GM19467 (cell line): ENCODE results near the gene NNT.

Source experiments
- ATAC-seq: cut with Tn5 transposase; IDR thresholded peaks from one replicate; pipeline ENCODE4 v1.9.1; 2021; ENCODE audit warnings: mild to moderate bottlenecking, moderate library complexity; ENCODE audit not compliant: unreplicated experiment

The NNT gene

DNA sequence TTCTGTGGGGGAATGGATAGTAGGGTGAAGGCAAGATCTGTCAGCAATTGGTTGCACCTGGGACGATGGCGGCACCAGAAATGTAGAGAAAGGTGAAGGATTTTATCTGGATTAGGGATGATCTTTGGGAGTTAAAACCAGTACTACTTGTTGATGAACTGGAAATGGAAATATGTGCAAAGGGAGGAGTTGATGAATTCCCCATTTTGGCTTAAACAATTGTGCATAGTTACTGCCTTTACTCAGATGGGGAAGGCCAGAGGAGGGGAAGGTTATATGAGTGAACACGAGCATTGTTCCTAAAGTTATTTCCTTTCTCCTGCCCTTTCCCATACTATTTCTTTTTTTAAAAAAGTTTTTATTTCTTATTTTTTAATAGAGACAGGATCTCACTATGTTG lies 19.1 kb downstream of the NNT start:
- no peak for ATAC-seq

DNA sequence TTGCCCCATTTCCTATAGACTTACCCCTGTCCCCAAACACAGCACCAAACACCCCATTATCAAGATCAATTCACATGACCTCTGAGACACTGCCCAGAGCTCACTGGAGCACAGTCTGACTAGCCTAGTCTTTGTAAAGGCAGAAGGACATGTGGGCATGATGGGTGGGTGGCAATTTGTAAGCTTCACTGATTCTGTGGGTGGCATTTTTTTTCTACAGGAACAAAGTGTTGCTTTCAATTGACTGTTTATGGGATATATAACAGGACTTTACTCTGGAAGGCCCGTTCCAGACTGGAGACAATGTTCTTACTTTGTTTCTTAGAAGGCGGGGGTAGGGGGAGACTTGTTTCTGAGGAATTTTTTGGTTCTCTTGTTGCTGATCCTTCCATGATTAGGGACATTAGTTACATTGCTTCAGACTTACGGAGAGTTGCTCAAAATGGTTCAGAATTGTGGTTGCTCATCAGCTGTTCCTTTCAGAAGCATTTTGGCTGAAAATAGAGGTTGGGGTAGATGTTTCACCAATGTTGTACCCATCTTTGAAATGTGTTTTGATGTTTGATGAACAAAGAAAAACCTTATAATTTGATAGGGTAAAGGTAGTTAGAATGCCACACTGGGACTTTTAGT lies 20.2 kb downstream of the NNT start:
- ATAC-seq = no peak

DNA sequence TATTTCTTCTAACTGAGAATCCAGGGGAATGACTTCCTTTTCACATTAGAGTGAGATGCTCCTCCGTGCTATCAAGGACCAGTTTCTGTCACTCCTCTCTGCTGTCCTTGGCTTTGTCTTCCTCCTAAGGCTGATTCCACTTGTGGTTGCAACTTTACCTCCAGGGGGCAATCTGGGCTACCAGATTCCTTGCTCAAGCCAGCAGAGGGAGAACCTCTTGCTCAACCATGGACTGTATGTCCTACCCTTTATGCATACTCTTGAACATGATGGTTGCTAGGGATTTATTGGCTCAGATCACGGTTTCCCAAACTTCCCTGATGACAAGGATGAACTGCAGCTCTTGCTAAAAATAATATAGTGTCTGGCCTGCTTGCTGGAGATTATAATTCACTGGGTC lies 24.0 kb downstream of the NNT start:
- no peak for ATAC-seq

DNA sequence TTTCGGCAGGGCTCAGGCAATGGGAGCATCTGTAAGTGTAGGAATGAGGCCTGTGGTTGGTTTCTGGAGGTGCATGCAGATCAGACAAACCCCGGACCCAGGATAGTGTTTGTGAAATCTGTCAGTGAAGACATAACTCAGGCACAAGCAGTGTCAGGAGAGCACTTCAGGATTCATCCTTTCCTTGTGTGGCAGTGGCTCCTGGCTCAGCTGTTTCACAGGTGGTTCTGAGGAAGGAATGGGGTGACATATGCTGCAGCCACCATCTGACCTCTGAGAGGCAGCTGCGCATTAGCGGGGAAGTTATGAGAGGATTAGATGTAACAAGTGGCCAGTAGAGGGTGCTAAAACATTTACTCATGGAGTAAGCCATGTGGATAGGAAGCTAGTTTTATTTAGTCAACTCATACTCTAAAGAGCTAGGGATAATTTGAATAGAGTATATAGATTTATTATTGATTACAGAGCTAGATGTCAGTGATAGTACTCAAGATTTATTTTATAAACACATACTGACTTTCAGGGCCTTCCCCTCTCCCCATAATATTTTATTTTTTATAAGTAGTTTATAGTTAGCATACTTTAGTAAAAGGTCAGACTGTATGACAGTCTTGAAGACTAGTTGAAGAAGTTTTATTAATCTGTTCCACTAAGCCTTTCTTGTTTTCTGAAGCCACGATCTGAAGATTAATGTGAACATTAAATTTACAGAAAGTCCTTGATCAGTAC lies 28.4 kb downstream of the NNT start:
- ATAC-seq = peak; percentile 90

DNA sequence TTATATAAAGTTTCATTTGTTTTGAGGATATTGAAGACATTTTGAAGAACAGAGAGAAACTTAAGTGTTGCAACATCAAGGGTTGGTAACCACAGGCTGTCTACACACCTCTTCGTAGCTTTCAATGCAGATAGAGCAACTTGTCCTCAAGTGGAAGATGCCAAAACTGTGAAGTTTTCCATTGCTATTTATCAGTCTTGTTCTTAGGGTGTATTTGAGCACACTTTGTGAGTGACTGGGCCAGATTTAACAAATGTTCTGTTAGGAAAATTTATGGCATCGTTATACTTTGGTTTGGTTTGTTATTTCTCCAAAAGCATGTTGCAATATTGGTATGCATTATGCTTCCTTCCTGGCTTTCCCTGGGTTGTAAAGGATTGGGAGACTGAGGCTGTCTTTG lies 31.6 kb downstream of the NNT start:
- no peak for ATAC-seq

DNA sequence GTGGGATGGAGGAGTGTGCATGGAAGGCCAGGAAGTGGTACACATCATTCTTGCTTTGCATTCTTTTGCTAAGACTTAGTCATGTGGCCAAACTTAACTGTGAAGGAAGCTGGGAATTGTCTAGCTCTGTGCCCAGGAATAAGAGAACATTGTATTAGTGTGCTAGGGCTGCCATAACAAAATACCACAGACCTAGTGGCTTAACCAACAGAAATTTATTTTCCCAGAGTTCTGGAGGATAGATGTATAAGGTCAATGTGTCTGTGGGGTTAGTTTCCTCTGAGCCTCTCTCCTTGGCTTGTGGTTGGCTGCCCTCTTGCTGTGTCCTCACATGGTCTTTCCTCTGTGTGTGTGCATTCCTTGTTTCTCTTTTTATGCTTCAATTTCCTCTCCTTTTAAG lies 32.4 kb downstream of the NNT start:
- ATAC-seq = no peak

DNA sequence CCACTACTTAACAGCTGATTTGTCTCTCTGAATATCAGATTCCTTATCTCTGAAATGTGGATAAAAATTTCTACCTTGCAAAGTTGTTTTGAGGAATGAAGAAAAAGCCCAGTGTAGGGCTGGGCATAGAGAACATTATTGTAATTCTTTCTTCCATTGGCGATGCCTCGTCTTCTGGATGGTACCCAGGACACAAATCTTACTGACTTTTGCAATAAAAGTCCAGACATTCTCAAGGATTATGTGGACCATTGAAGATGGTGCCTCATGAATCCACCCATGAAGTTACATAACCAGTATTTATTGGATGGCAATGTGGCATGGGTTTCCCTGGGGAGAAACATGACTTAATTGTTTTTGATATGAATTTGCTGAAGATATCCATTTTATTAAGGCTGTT lies 33.1 kb downstream of the NNT start:
- no peak for ATAC-seq

DNA sequence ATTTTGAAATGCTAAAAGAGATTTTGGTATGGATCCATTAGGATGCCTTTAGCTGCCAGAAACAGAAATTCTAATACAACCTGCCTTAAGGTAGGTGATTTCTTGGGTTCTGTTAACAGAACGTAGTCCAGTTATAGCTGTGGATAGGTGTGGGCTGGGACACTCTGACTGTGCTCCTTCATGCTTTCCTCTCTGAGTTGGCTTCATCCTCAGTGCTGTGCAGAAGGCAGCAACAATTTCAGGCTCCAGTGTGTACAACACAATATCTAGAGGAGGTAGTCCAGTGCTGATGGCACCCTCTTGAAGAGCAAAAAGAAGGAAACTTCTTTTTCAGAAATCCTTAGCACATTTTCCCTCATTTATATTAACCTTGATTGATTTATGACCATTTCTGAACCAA lies 34.4 kb downstream of the NNT start:
- ATAC-seq = no peak

DNA sequence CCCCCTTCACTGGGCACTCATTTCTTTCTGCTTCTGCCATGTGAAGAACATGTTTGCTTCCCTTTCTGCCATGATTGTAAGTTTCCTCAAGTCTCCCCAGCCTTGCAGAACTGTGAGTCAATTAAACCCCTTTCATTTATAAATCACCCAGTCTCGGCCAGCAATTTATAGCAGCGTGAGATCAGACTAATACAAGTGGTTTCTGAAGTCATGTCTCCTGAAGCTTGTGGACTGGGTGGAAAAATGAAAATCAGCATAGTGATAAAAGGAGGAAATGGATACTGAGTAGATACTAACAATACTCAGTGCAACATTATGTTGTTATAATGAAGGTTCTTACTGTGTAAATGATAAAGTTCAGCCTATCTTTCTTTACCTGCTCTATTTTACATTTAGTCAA lies 35.1 kb downstream of the NNT start:
- ATAC-seq = no peak

DNA sequence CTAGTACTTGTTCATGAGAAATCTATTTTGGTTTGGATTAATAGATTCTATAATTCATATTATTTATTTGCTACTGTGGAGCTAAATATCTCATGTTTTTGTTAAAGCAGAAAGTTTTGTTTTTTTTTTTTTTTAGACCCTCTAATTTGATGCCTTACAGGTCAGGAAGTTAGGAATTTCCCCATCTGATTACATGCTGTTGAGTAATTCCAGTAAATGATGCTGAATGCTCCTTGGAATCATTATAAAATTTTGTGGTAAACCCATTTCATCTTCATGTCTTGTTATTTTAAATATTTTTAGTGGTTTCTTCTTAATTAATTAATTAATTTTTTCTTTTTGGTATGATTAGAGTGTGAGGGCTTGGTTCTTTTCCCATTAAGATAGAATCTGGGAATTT lies 35.6 kb downstream of the NNT start:
- no peak for ATAC-seq

DNA sequence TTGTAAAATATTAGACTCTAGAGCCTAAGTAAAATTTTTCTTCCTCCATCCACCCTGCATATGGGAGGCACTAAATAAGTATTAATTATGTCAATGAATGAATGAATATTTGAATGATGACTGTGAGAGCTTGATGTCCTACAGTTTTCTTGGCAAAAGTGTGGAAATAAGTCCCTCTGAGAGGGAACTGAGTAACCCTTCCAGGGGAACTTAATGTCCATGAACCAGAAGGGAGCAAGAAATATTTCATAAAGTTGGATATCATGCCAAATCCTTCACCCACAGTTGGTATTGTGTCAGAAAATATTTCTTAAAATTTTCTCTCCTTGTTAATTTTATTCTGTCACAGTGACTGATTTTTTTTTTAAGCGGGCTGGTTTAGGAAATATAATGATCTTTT lies 36.6 kb downstream of the NNT start:
- ATAC-seq = no peak

DNA sequence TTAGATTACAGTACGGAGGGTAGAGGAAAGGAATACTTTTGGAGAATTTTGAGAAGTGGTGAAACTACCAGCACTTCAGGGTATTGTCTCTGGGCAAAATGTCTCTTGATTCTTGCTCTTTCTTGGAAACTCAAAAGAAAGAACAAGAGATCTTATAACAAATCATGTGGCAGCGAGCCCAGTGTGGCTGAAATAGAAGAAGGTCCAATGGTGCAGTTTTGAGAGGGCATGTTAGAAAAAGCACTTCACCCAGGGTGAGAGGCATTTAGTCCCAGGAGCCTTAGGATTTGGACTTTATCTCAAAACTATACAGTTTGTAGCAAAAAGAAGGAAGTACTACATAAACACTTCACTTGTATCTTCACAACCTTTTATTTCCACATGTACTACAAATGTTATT lies 39.4 kb downstream of the NNT start:
- no peak for ATAC-seq

DNA sequence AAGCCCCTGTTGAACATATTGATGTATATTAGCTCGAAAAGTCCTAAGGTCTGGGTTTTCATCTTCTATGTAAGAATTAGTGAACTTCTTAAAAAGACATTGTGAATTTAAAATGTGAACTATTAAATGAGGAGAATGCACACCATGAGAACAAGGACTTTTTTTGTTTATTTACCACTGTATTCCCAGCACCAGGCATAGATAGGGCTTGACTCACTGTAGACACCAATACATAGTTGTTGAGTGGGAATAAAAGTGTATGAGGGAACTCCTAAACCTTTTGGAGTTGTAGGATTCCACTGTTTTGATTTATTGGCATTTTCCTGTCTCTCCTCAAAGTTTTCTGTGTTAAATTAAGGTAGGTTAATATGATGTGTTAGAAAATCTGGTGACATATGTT lies 40.3 kb downstream of the NNT start:
- no peak for ATAC-seq

DNA sequence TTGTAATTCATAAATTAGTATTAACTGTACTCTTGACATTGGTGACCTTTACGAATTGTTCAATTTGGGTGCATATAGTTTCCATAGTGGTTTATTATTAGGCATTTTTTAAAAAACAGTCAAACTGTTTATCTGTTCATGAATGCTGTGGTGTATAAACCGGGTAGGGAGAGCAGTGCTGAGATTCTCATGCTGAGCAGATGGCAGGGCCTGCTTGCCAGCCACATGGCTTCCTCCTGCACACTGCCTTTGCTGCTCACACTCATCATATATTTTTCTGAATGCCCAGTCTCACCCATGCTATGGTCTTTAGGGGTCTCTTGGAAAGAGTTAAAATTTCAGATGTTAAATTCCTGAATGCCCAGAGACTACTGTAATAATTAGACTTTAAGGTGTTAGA lies 40.8 kb downstream of the NNT start:
- no peak for ATAC-seq

DNA sequence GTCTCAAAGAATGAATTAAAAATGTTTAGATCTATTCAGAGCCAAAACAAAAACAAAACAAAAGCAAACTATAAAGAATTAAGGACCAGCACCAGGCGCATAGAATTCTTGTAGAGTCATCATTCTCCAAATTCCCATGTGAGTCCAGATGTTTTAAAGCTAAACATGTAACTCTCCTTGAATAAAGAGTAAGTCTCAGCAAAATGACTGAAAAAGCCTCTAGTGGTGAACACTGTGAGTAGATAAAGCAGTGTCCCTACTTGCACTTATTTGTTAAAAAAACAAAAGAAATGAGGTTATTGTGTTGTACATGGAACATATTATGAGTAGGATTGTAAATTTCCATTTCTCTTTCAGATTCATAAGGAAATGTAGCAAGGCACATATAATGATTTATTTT lies 44.0 kb downstream of the NNT start:
- ATAC-seq = no peak

DNA sequence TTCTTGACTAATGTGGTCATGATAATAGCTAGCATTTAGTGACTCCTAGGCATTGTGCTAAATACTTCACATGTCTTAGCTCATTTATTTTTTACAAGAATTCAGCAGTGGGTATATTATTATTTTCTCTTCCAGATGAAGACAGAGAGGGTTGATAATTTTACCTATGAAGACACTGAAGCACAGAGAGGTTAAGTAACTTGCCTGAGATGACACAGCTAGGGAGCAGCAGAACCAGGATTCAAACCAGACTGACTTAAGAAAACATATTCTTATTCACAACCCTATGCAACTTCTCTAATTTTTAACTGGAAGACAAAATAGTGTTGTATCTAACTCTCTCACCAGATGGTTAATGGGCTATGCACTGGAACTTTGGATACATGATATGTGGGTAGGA lies 44.8 kb downstream of the NNT start:
- ATAC-seq = no peak

DNA sequence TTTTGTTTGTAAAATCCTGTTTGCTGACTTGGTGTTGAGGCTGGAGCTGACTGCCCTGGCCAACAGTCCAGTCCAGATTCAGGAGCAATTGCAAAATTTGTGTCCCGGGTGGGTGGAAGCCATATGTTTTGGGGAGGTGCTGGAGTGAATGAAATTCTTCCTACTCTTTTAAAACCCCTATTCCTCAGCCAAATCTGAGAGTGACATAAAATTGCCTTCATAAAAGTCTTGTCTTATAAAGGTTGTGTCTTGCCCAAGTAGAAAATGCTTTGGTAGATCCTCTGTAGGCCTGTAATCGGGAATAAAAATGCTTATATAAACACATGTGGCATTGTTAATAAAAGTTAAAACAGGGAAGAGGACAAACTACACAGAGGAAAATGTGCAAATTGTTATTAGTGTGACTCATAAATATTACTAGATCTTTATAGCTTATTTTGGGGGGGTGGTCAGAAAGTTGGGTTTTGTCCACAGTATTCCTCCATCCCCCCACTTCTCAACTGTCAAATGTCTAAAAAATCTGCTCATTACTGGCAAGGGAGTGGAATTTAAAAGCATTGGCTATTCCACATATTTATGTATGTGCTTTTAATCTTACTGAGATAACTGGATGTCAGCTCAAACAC lies 45.6 kb downstream of the NNT start:
- no peak for ATAC-seq

DNA sequence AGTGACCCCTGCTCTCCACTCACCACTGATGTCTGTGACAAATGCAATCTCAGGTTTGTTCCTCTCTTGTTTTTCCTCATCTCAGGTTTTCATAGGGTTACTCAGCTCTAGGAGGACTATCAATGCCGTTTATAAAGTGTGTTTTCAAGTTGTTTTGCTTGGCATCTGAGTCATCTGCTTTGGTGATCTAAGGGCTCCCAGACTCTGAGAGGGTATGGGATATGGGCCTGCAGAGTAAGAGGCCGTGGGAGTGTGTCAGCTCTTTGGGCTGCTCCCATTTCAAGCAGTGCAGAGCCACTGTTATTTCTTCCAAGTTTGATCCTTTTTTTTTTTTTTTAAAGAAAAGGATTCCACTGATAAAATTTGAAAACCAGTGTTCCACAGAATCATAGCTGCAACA lies 46.3 kb downstream of the NNT start:
- ATAC-seq = no peak

DNA sequence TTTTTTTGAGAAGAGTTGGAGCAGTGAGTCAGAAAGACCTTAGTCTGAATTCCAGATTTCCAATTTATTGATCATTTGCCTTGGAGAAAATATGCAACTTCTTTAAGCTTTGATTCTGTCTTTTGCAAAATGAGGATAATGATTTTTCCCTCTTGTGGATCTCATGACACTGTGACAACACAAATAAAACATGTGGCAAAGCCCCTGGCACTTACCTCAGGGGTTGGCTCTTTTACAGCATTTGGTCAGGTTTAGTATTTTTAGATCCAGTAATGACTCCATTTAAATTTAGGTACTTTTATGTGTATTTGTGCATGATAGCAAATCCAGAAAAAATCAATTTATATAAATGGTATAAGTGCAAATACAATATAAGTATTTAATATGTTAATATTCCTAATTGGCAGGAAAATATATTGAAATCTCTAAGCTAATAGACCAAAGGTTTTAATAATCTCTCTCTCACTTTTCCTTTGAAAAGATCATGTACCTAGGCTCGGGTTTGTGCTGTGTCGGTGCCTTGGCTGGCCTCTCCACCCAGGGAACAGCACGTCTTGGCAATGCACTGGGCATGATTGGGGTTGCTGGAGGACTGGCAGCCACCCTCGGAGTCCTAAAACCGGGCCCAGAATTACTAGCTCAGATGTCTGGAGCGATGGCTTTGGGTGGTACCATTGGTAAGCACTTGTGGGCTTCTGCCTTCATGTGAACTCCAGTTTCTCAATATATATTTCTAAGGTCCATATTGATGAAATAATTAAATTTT lies 49.7 kb downstream of the NNT start:
- no peak for ATAC-seq

DNA sequence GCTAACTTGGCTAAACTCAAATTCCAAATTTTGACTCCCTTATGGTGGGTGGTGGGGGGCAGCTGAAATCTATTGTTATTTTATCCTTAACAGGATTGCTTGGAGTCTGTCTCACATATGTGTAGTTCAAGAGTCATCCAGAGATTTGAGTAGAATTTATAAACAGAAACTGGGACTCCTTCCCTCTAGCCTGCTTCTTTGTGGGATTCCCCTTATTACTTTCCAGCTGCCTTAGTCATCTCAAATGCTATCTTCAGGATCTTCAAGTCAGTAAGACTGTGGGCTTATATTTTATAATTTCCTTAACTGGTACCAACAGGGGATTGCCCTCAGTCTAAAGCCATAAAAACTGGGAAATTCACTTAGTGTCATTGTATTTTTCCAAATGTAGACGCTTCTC lies 55.5 kb downstream of the NNT start:
- ATAC-seq = no peak

DNA sequence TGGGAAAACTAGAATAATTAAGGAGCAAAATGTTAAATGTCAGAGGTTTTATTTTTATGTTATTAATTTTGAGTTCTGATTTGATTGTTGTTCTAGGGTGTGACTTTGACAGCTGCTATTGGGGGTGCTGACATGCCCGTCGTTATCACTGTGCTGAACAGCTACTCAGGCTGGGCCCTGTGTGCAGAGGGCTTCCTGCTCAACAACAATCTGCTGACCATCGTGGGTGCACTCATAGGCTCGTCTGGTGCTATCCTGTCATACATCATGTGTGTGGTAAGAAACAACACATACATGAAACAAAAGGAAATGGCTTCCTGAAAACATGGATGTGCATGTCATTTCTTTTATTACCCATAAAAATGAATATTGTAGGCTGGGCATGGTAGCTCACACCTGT lies 56.1 kb downstream of the NNT start:
- ATAC-seq = no peak

DNA sequence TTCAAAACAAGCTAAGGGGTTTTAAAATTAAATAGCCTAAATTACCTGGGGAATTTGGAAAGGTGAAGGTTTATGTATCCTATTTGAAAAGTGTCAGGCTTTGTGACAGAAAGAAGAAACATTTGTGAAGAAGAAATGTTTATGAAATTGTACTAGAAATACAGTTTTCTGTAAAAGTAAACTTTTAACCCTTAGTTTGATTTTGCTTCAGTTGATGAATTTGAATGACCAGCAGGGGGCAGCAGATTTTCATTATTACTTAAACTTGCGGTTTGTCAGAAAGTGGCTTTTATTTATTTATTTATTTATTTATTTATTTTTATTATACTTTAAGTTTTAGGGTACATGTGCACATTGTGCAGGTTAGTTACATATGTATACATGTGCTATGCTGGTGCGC lies 58.1 kb downstream of the NNT start:
- no peak for ATAC-seq
